SHP77 (cell line): ENCODE results near the gene TBX5.

Experiments
- DNase-seq, 2 experiments: peaks; one replicate each; lab custom pipeline; 2025; lab: John Stamatoyannopoulos, UW

The TBX5 gene

DNA sequence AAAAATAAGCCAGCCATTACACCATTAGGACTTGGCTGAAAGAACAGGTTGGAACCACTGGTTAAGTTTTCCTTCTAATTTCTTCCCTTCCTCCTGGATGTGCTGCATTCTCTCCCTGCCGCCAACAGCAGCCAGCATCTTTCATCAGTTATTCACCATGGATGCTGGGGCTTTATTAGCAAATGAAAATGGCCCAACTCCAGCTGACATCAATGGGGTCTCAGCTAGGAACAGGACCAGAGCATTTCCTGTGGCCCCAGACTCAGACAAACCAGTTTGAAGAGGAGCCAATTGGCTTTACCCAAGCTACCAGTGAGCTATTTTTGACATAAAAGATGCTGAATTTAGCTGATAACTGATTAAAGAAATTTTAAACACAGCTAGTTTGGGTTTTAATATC, 26.0 kb upstream of the TBX5 start:
- no peak for DNase-seq

DNA sequence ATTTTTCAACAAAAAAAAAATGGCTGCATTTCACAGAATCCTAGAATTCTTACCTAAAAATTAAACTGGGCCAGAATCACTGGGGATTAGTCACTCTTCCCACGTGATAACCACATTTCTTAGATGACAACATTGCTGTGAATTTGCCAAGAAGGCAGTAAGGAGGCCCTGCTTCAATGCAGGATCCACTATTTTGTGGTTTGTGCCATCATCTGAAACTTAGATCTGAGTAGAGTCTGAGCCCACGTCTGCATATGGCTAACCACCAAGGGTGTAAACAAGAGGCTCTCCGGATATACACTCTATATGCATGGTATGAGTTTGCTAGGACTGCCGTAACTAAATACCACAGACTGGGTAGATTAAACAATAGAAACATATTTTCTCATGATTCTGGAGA, 24.4 kb upstream of the TBX5 start:
- no peak for DNase-seq

GRCh38 chr12:114425031-114425626, 19.2 kb upstream of the TBX5 start:
- no peak for DNase-seq

DNA sequence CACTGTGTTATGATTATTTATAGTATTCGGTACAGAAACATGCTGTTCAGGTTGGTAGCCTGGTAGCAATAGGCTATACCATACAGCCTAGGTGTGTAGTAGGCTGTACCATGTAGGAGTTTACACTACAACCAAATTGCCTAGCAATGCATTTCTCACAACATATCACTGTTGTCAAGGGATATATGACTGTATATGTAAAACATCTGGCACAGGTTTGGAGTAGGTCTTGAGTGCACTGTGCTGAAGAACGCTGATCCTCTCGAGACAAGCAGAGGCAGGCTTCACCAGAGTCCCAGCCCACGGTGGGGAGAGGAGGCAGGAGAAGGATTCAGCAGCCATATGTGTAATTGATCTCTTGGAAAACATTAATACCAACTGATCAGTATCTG, 15.0 kb upstream of the TBX5 start:
- no peak for DNase-seq

- DNase-seq: no peak
Observed at GRCh38 chr12:114420182-114420943, 14.4 kb upstream of the TBX5 start.

- DNase-seq: no peak
Observed at GRCh38 chr12:114416028-114416427, 10.1 kb upstream of the TBX5 start.

- DNase-seq: no peak
Observed at GRCh38 chr12:114415525-114415868, 9.6 kb upstream of the TBX5 start.

GRCh38 chr12:114414866-114415524, 9.1 kb upstream of the TBX5 start:
- DNase-seq: no peak

DNA sequence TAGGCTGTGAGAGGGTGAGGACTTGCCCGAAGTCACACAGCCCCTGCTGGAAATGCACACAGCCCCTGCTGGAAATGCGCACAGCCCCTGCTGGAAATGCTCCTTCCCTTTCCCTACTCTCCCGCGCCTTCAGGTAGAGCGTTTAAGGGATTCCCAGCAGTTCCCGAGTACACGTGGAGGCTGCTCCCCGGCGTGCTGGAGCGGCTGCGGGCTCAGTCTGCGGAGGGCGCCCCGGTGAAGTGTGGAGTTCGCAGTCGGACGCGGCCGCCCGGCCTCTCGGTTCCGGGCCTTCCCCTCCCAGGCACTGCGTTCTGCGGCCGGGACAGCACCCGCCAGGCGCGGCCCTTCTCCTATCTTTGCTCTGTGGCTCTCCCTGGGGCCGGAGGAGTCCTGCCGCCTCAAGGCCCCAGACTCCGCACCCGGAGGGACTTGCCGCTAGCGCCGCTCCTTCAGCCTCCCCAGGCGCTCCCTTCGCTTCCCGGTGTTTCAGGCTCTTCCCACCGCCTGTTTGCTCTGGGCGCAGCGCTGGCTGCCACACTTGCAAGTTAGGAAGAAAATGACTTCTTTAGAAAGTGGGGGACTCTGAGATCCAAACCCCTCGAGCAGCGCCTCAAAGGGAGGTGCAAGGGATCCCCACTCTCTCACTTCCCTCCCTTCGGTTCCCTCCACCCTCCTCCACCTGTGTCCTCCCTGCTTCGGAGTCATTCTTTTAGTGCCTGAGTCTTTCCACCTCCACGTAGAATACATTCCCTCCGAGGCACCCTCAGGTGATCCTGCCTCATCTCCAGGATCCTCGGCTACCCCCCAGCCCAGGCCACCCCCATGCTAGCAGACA, 8.3 kb upstream of the TBX5 start:
- no peak for DNase-seq

DNA sequence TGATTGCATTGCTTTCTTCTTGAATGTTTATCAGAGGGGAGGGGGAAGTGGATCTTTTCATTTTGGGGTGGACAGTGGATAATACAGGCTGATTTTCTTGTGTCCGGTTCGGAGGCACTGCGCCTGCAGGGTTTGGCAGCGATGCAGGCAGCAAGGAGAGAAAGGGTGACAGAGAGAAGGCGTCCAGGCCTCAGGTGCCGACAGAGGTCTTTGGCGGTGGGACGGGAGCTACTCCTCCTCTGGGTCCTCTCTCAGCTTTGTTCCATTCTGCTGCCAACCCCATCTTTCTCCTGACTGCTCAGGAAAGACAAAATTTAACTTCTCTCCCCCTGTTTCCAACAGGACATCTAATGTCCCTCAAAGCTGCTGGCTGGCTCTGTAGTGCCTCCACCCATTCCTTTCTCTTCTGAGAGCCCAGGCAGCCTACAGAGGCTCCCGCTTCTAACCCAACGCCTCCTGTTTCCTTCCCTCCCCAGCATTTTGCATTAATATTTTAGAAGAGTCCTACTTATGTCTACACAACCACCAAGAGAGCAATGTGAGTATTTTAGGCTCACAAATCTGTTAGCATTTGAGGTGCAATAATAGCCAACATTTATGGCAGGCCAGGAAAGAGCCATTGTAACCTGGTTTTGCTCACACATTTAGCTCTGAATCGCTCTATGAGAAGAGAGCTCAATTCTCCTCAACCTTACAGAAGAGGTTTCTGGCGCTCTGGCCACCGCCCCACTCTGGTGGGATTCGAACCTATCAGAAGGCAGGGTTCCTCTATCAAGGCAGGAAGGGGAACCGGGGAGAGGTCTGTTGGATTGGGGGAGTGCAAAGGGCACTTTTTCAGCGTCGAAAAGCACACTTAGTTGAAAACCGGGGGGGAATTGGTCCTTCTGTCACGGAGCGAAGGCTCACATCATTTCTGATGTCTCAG, 7.1 kb upstream of the TBX5 start:
- no peak for DNase-seq

DNA sequence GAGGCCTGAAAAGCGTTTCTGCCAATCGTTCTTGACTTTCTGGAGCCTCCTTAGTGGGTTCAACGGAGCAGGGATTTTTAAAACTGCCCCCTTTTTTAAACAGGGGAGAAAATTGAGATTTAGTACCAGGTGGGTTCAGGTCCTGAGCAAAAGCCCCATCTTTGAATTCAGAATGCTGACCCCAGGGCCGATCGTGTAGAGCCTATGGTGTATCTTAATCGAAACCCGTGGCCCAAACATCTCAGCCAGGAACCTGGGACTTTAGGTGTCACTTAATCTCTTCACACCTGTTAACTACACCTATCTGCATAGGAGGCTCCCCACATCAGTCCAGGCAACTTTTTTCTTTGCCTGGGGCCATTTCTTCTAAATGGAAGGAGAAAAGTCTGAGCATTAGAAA, 6.4 kb upstream of the TBX5 start:
- no peak for DNase-seq

GRCh38 chr12:114411071-114411837, 5.3 kb upstream of the TBX5 start:
- DNase-seq: no peak

- no peak for DNase-seq
Observed at GRCh38 chr12:114409852-114410600, 4.1 kb upstream of the TBX5 start.

- DNase-seq: no peak
Observed at GRCh38 chr12:114408886-114409851, 3.2 kb upstream of the TBX5 start.

DNA sequence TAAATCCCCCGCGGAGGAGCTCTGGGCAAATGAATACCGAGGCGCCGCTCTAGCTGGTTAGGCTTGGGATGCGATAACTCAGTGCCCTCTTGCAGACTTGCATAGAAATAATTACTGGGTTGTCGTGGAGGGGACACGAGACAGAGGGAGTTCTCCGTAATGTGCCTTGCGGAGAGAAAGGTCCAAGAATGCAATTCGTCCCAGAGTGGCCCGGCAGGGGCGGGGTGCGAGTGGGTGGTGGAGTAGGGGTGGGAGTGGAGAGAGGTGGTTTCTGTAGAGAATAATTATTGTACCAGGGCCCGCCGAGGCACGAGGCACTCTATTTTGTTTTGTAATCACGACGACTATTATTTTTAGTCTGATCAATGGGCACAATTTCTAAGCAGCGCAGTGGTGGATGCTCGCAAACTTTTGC, 2.5 kb upstream of the TBX5 start:
- DNase-seq: no peak

DNA sequence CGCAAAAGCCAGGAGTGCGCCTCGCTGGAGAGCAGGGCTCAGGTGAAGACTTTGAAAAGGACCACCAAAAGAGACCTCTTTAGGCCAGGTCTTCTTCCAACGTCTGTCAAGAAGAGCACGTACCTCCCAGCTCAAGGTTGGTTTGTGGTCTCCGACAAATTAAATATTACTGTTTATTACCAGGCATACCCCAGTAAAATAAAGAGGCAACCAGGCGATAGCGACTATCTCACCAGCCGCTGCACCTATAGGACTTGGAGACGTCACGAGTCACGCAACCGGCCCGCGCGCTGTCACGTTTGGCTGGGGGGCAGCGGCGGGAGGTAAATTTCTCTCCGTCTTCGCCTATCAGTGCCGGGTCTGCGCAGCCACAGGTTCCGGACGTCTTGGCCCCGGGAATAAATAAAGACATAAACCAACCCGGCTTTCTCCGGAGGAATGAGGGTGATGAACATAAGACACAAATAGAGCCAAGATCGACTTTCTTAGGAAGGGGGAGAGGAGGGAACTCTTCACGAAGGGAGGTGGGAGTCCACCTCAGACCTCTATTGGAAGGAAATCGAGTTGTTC, 2.0 kb upstream of the TBX5 start:
- no peak for DNase-seq

DNA sequence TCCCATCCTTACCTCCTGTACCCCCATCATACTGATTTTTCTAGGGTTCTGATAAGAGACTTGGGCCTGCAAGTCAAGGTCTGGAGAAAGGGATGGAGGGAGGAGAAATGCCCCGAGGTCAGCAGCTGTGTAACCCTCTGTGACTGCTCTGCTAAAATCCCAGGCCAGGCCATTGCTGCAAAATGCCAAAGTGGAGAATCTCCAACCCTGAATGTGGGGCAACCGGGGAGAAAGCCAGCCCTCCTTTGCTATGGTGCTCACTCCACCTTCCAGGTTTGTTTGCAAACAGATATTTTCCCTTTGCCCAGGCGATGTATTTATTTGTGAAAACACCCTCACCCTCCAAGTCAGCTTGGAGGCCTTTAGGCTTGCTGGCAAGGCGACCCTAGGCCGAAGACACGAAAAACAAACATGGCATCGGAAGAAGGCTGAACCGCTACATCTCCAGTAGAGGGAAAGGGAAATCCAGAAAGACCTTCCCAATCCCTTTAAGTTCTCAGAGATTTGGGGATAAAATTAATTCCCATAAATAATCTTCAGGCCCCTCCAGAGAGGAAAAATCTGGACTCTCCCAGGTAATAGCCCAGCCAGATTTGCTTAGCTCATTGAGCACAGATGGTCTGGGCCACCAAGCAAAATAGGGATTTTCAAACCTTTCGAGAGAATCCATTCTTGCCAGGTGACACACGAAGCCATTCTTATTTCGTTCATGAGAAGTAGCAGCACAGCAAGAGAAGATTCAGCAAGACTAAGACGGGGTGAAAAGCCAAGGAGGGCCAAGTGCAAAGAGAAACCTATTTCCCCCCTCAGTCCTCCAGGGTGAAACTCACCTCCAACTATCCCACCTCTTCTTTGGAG, 1.3 kb upstream of the TBX5 start:
- DNase-seq: no peak
